ENCODE measurements around the gene ARHGAP44. TPM values are rescaled to one million over a fixed set of nuclear protein-coding genes. Genes with fewer than 3 reads are reported as not detected.

ARHGAP44 gene
- total and polyA plus RNA-seq, 9 of the 15 experiments (the other 6 are each of a cell fraction or from before 2014, with no cell fraction given), result 0.01 to 0.68 (median 0.07) TPM; not detected in 1

DNA sequence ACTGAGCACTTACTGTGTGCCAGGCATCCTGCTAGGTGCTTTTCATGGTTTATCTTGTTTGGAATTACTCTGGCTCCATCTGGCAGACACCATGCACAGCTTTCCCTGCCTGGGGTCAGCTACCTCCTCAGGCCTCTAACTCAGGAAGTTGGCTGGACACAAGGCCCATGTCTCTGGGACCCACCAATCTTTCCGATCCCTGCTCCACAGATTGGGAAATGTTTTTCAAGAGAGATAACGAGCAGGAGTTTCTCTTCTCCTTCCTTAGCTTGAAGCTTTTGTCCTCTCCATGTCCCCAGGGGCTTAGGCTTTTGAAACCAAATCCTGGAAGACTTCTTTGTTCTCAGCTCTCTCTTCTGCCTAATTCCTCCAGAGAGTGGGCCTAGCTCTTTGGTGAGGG, 240.0 kb downstream of the ARHGAP44 start (continued):
- TF ChIP-seq, protein P1, sequence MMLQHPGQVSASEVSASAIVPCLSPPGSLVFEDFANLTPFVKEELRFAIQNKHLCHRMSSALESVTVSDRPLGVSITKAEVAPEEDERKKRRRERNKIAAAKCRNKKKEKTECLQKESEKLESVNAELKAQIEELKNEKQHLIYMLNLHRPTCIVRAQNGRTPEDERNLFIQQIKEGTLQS (IDR thresholded peaks at IDR 0.05), result no peak
- TF ChIP-seq, protein P1 (CRISPR knock-in tag; conservative IDR thresholded peaks at IDR 0.05), result no peak
- TF ChIP-seq MED1 (CRISPR knock-in tag; IDR thresholded peaks at IDR 0.05; ENCODE audit: borderline replicate concordance), result no peak
- no peak for TF ChIP-seq MEIS2 (IDR thresholded peaks at IDR 0.05; ENCODE audit: partially characterized antibody)
- no peak for TF ChIP-seq POLR3A (IDR thresholded peaks at IDR 0.05; ENCODE audit: borderline replicate concordance, extremely low read depth, insufficient read depth, insufficient read length)
- no peak for TF ChIP-seq TCF7L2 (IDR thresholded peaks at IDR 0.05; ENCODE audit: low read depth, low read length)

DNA sequence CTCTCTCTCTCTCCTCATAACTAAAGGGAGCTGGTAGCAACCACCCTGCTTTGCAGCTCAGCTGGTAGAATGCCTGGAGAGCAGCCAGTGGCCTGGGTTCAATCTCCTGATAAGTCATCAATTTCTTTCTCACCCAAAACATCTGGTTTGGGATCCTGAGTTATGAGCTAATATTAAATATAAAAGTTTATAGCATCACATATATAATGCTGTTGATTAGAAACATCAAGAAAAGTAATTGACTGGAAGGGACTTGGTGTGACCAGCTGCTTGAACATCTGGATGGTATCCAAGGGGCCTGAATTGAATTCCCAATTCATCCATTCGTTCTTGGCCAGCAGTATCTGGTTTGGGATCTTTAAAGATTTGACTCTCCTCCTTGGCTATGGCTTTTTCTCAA, 240.8 kb downstream of the ARHGAP44 start:
- Histone ChIP-seq H4K20me1 (replicated peaks; ENCODE audit: control insufficient read depth, insufficient read depth, low read length) (no peaks in the 10 kb centered on the region), H3K9ac (ENCODE audit: insufficient read depth in 1 of 2, low read depth in 2 of 2, low read length in 2 of 2) (no peak overlapping the region), H3K9me1 (ENCODE audit: control insufficient read depth, insufficient read depth, low read length) (no peaks in the 10 kb centered on the region), H3K4me1 (replicated peaks in 1 of 2; ENCODE audit: control insufficient read depth in 2 of 2, insufficient read depth in 2 of 2, low read length in 2 of 2) (no peaks in the 10 kb centered on the region), H3K36me3 (ENCODE audit: control insufficient read depth, insufficient read depth, low read length) (no peaks in the 10 kb centered on the region), H3K79me2 (ENCODE audit: control insufficient read depth, insufficient read depth, low read length) (no peaks in the 10 kb centered on the region), H3K27me3 (ENCODE audit: control insufficient read depth in 2 of 2, insufficient read depth in 2 of 2, low read length in 2 of 2) (peaks cover 0 to 6% of the 10 kb centered on the region in 2 experiments; a peak in 1 of 5 replicates), H3K4me2 (ENCODE audit: insufficient read depth, low read length) (no peak overlapping the region), H3K27ac (ENCODE audit: extremely low read depth, low read depth, low read length) (no peak overlapping the region), H2AFZ (ENCODE audit: low read depth, low read length) (no peak overlapping the region), H3K9me3 (replicated peaks; ENCODE audit: control insufficient read depth, insufficient read depth, low read depth, low read length) (no peaks in the 10 kb centered on the region), H3K4me3 (no peak overlapping the region)
- ChIA-PET POLR2A (interaction anchor here (0.6 to 1.9 kb wide), 2 partner anchors 12 to 33 kb away, joined by 3 to 8 read pairs; partner anchors contain the start of gene ELAC2), CTCF (ENCODE audit: low intra/inter-chr PET ratio) (interaction anchor here (1.0 kb wide), 1 partner anchor 1272 kb away, joined by 5 read pairs; no protein-coding TSS in a partner anchor)
- no peak for ATAC-seq
- intact Hi-C loops (cut with micrococcal nuclease), result no loop called here
- BruUV-seq (replicated peaks), result no TSS peak
- WGBS (ENCODE audit: insufficient coverage, low coverage, missing lambda C conversion rate), result 17% methylated on average over 1 of the region's 1 CpG
- FAIRE-seq, result no peak
- no peak for DNase-seq (ENCODE audit: extremely low read depth in 1 of 4, low spot score in 3 of 4)
- in situ Hi-C loops (cut with MboI), result no loop called here
- no peak for TF ChIP-seq CEBPB (tag; IDR thresholded peaks at IDR 0.05)
- no peak for TF ChIP-seq OTX1 (CRISPR knock-in tag; IDR thresholded peaks at IDR 0.05)

Measured in K562 (cell line).